GM21717 (cell line): ENCODE measurements around the gene ATXN10.
A peak's percentile ranks its signal among the peaks of the same experiment; 100 is the strongest.
"Not testable (repeated sequence)": the region's sequence is repeated elsewhere in the genome, so short reads cannot be mapped to it uniquely, and the experiment has no call there.

Source experiments
- ATAC-seq: cut with Tn5 transposase; IDR thresholded peaks from one replicate; pipeline ENCODE4 v1.9.1; 2021; ENCODE audit warnings: mild to moderate bottlenecking, moderate library complexity; ENCODE audit not compliant: unreplicated experiment

Gene ATXN10

DNA sequence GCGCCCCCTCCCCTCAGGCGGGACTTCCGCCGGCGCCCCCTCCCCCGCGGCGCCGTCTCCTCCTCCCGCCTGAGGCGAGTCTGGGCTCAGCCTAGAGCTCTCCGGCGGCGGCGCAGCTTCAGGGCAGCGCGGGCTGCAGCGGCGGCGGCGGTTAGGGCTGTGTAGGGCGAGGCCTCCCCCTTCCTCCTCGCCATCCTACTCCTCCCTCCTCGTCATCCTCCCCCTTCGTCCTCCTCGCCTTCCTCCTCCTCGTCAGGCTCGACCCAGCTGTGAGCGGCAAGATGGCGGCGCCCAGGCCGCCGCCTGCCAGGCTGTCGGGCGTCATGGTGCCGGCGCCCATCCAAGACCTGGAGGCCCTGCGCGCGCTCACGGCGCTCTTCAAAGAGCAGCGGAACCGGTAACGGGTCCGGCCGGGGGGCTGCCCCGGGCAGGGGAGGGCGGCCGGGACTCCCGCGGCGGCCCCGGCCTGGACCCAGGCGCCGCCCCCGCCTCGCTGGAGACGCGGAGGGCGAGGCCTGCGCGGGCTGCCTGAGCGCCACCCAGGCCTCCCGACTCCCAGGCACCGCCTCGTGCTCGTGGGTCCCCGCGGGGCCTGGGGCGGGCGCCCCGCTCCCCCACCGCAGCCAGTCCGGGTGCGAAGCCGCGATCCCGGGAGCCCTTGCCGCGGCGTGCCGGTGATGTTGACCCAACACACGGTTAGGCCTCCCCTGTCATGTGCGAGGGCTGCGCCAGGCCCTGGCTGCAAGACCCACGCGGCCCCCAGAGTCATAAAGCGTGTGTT is at the start of gene ATXN10:
TSS of gene ATXN10 (plus strand) at position 52 of the 781 bp plus-strand sequence. CDS start at position 282, 230 bp downstream.
- peak; percentile 41 for ATAC-seq

GRCh38 chr22:45621836-45622600 is 49.6 kb upstream of the ATXN10 start:
- no peak for ATAC-seq

DNA sequence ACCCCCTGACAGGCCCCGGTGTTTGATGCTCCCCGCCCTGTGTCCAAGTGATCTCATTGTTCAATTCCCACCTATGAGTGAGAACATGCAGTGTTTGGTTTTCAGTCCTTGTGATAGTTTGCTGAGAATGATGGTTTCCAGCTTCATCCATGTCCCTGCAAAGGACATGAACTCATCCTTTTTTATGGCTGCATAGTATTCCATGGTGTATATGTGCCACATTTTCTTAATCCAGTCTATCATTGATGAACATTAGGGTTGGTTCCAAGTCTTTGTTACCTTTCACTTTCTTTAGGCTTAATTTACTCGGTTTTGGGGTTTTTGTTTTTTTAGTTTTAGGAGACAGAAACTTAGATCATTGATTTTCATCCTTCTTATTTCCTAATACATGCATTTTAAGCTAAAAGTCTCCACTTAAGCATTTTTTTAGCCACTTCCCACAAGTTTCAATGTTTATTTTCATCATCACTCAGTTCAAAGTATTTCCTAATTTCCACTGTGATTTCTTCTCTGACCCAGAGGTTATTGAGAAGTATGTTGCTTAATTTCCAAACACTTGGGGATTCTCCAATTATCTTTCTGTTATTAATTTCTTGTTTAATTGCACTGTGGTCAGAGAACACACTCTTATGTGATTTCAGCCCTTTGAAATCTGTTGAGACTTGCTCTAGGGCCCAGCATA is 48.0 kb upstream of the ATXN10 start:
- not testable (repeated sequence) for ATAC-seq

DNA sequence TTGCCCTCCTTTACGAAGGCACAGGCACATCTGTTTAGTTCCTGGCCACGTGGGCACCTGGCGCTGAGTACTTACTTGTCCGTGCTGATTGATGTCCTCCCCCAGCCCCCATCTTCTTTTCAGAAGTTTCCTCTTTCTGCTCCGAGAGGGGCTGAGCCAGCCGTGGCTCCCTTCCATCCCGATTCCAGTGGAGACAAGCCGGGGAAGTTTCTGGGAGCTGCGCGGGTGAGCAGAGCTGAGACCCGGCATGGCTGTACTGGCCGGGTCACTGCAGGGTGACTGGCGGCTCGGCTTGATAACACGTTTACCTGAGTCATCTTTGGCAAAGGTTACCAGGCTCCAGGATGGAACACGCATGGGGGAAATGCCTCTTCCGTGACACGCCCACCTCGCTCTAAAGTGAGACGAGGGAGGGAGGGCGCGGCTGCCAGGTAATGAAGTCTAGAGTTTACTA is 45.4 kb upstream of the ATXN10 start:
- no peak for ATAC-seq

GRCh38 chr22:45627489-45628233 is 44.0 kb upstream of the ATXN10 start:
- ATAC-seq: no peak

GRCh38 chr22:45628515-45628914 is 43.1 kb upstream of the ATXN10 start:
- ATAC-seq: no peak

DNA sequence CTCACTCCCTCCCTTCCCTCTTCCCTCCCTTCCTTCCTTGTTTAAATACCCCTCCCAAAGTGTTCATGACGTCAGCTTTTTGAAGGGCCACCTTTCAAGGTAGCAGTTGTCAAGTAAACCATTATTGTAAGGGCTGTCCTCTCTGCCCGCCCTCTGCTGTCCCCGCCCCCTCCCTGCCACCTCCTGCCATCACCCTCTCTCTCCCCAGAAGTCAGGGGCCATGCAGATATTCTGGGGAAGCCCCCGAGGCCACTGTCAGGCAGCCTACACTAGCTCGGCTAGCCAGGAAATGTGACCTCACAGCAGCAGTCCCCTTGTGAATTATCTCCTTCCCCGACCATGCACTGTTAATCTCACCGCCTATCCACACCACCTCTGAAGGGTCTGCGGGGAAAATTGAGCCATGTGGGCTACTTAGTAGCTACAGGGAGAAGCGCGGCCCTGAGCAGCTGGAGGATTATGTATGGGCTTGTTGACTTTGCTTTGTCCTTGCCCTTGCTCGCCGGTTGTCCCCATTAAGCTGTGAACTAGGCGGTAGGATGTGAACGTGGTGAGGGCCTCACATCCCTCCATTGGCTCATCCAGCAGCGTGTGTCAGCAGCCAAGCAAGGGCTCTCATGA is 42.1 kb upstream of the ATXN10 start:
- no peak for ATAC-seq

DNA sequence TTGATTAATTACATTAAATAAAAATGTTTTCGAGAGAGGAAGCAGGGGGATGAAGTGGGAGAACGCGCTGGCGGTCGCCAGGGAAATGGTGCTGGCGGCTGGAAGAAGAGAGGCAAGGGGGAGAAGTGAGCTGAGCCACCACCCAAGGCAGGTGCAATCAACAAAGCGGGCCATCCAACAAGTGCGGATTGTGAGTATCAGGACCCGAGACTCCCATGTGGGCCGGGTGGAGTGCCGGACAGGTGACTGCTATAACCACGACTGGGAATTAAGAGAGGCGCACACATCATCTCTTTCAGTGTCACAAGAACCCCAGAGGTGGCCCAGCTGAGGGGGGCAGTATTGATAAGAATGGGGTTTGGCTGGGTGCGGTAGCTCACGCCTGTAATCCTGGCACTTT is 41.2 kb upstream of the ATXN10 start:
- no peak for ATAC-seq

- ATAC-seq: no peak
Observed at GRCh38 chr22:45631140-45631840, 40.3 kb upstream of the ATXN10 start.

- no peak for ATAC-seq
Observed at GRCh38 chr22:45631841-45632238, 39.8 kb upstream of the ATXN10 start.

GRCh38 chr22:45632791-45633515 is 38.7 kb upstream of the ATXN10 start:
- no peak for ATAC-seq

DNA sequence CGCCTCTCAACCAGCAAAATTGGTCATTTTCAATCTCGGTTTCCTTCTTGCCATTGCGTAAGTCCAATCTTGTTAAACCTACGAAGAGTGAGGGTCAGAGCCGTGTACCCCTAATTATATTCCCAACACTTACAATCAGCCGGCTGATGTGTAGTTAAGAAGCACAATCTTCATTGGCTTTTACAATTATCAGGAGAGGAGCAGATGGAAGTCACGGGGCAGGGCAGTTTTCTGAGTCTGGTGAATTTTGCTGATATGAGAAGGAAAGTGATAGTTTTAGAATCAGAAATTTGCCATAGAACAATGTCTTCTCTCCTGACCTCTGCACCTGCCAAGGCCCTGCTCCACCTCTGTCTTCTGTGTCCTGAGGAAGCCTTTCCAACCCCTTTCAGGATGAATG is 35.0 kb upstream of the ATXN10 start:
- no peak for ATAC-seq

DNA sequence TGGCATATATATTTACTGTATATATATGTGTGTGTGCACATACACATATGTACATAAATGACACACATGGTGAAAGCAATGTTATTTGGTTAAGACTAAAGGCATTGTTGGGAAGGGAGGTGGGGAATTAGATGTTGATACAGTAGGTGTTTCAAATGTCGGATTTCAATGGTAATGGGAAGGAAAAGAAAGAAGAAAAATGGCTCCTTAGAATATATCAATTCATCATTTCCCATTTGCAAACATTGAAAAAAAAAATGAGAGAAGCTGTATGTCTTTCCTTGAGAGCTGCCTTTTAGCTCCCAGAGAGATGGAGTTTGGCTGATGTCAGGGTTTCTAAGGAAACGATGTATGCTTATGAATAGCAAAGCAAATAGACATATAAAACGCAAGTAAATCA is 33.4 kb upstream of the ATXN10 start:
- no peak for ATAC-seq

DNA sequence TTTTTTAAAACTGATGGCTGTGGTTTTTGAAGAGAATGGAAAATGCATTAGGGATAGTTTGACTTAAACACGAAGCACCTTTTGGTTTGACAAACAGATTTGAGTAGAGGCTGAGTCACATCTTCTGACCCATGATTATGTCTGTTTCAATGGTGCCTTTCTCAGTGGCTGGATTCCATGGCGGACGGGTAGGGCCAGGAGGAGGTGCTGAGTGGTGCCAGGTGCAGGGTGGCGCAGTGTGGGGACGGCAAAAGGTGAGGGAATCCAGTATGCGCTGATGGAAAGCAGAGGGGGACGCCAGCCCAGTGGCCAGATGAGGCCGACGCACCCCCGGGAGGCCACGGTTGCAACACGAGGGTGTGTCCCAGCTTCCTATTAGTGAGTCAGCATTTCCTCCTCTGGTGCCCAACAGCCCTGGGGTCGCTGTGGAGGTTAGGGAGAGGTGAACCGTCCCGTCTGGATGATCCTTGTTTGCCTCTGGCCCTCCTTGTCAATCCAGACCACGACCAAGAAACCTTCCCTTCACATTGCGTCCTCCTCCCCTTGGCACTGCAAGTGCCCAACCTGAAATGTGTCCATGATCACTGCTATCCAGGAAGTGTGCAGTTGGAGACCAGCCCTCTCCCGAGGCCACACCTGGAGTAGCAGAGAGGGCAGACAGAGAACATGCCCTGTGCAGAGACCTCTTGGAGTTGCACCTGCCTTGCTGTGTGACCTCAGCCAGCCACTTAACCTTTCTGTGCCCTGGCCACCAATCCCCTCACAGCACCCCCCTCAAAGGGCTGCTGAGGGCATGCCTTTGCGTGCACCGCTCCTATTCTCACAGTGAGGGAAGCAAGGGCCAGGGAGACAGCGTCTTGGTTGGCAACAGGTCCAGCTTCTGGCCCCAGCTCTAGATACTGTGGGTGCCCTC is 32.5 kb upstream of the ATXN10 start:
- no peak for ATAC-seq

DNA sequence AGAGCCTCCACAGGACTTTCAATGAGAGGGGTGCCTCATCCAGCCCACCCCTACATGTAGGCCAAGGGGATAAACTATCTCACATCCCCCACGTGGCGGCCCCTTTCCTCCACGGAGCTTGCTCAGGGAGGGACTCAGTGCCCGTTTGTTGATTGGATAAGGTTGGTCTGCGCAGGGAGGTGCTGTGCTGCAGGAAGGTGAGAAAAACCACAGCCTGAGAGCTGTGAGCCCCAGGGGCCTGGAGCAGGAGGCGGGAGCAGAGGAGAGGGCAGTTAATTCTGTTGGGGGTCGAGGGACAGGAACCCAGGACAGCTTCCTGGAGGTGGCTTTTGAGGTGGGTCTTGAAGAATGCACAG is 31.9 kb upstream of the ATXN10 start:
- ATAC-seq: no peak

- no peak for ATAC-seq
Observed at GRCh38 chr22:45640291-45640940, 31.2 kb upstream of the ATXN10 start.

DNA sequence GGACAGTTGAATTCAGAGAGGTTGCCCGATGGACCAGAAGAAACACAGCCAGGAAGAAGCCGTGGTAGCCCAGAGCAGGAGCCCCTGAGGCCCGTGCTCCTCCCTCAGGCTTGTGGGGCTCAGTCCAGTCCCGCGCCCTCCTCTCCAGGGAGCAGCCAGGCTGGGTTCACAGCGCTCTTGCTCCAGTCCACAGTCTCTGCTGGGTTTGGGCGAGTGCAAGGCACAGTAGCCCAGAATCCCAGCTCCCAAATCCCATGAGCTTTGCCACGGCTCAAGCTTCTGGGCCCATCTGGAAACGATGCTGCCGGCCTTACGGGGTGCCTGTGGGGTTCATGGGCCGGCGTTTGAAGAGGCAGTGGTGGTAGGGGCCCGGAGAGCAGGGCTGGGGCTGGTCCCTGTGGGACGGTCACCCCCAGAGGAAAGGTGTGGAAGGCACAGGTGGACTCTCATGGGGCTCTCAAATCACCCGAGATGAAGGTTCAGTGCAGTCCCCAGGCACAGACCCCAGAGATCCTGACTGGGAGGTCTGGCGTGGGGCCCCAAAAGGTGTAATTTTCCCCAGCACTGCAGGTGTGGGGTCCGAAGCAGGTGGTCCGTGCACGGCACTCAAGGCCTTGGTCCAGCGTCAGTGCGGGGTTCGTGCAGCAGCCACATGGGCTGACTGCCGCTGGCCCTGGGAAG is 30.6 kb upstream of the ATXN10 start:
- ATAC-seq: no peak
